CD14-positive monocyte (primary cell): Measurements from ENCODE around the gene RGMB. TPM values are rescaled to one million over a fixed set of nuclear protein-coding genes. Genes with fewer than 3 reads are reported as not detected.
A peak's percentile ranks its signal among the peaks of the same experiment; 100 is the strongest.

ENCODE experiments used
- DNase-seq, 3 donors: peaks; one replicate each; pipeline ENCODE4 v3.0.0-alpha.2; 2011 to 2022
- H2AFZ ChIP-seq: 2 replicates; pipeline ENCODE4 v1.6.0; 2012; ENCODE audit warnings: mild to moderate bottlenecking, low read depth, low read length, inconsistent platforms; ENCODE audit not compliant: insufficient read depth, poor library complexity, severe bottlenecking
- H3K27ac ChIP-seq, 2 donors: 1 replicate in 1 of 2; 2 replicates in 1 of 2; pipeline ENCODE4 v1.5.1; 2012 to 2013; ENCODE audit warnings: low read length in 2 of 2, control low read depth in 1 of 2, inconsistent platforms in 1 of 2, low read depth in 1 of 2, mild to moderate bottlenecking in 1 of 2
- H3K27me3 ChIP-seq, 2 donors: one replicate each; pipeline versions ENCODE4 v1.6.0 to v1.6.1; 2011 to 2013; ENCODE audit warnings: low read length in 2 of 2; ENCODE audit not compliant: control insufficient read depth in 2 of 2, insufficient read depth in 2 of 2
- H3K36me3 ChIP-seq, 2 donors: replicated peaks in 1 of 2; 1 replicate in 1 of 2; 2 replicates in 1 of 2; pipeline versions ENCODE4 v1.5.1 to v1.6.1; 2012 to 2013; ENCODE audit warnings: low read length in 2 of 2, control low read depth in 1 of 2, inconsistent platforms in 1 of 2, mild to moderate bottlenecking in 1 of 2; ENCODE audit not compliant: insufficient read depth in 2 of 2, control insufficient read depth in 1 of 2
- H3K4me1 ChIP-seq, 2 donors: 1 replicate in 1 of 2; 2 replicates in 1 of 2; pipeline versions ENCODE4 v1.5.1 to v1.6.1; 2012 to 2013; ENCODE audit warnings: low read length in 2 of 2, control low read depth in 1 of 2, inconsistent platforms in 1 of 2, mild to moderate bottlenecking in 1 of 2, moderate library complexity in 1 of 2; ENCODE audit not compliant: insufficient read depth in 2 of 2, control insufficient read depth in 1 of 2
- H3K4me2 ChIP-seq: replicated peaks from 2 replicates; pipeline ENCODE3; 2012; ENCODE audit warnings: low read length, moderate library complexity, mild to moderate bottlenecking; ENCODE audit not compliant: poor library complexity, severe bottlenecking; ENCODE audit errors: extremely low read depth
- H3K4me3 ChIP-seq, 3 experiments: fragments of 200-600 bp in 1 of 3; sonication (generic) in 1 of 3; replicated peaks in 1 of 3; 1 replicate in 2 of 3; 2 replicates in 1 of 3; pipeline ENCODE4 v1.5.1; 2011 to 2013; ENCODE audit warnings: low read length in 3 of 3, mild to moderate bottlenecking in 3 of 3, control low read depth in 2 of 3, low read depth in 2 of 3, inconsistent platforms in 1 of 3, moderate library complexity in 1 of 3
- H3K79me2 ChIP-seq: 2 replicates; pipeline ENCODE4 v1.6.0; 2012; ENCODE audit warnings: mild to moderate bottlenecking, control low read depth, inconsistent platforms, low read length, moderate library complexity; ENCODE audit not compliant: insufficient read depth
- H3K9ac ChIP-seq: 2 replicates; pipeline ENCODE4 v1.6.0; 2017; ENCODE audit warnings: low read length, mild to moderate bottlenecking; ENCODE audit not compliant: insufficient read depth, poor library complexity, severe bottlenecking
- H3K9me3 ChIP-seq, 2 donors: replicated peaks in 1 of 2; 1 replicate in 1 of 2; 2 replicates in 1 of 2; pipeline versions ENCODE4 v1.5.1 to v1.6.1; 2012 to 2013; ENCODE audit warnings: low read length in 2 of 2, control low read depth in 1 of 2; ENCODE audit not compliant: control insufficient read depth in 1 of 2, insufficient read depth in 1 of 2
- H4K20me1 ChIP-seq: 2 replicates; pipeline ENCODE4 v1.6.0; 2012; ENCODE audit warnings: mild to moderate bottlenecking, low read length, control low read depth, moderate library complexity; ENCODE audit not compliant: insufficient read depth
- H3K27ac Mint-ChIP-seq, 7 donors: one replicate each; pipeline ENCODE4 v1.8.0; 2020; ENCODE audit warnings: mild to moderate bottlenecking in 7 of 7, mixed read lengths in 7 of 7, moderate library complexity in 6 of 7, inconsistent platforms in 2 of 7
- H3K27me3 Mint-ChIP-seq, 3 donors: one replicate each; pipeline ENCODE4 v1.8.0; 2021 to 2022; ENCODE audit warnings: low read depth in 3 of 3, mild to moderate bottlenecking in 3 of 3, mixed read lengths in 3 of 3, moderate library complexity in 3 of 3, inconsistent platforms in 1 of 3
- H3K36me3 Mint-ChIP-seq, 2 donors: one replicate each; pipeline ENCODE4 v1.8.0; 2020; ENCODE audit warnings: mixed read lengths in 2 of 2, inconsistent platforms in 1 of 2, mild to moderate bottlenecking in 1 of 2
- H3K4me1 Mint-ChIP-seq: one replicate; pipeline ENCODE4 v1.8.0; 2020; ENCODE audit warnings: mild to moderate bottlenecking, mixed read lengths
- H3K4me3 Mint-ChIP-seq, 2 donors: one replicate each; pipeline ENCODE4 v1.8.0; 2020; ENCODE audit warnings: mild to moderate bottlenecking in 2 of 2, mixed read lengths in 2 of 2, moderate library complexity in 1 of 2
- H3K9me3 Mint-ChIP-seq, 7 donors: one replicate each; pipeline ENCODE4 v1.8.0; 2020 to 2022; ENCODE audit warnings: mixed read lengths in 7 of 7, mild to moderate bottlenecking in 6 of 7, moderate library complexity in 6 of 7, inconsistent platforms in 2 of 7
- WGBS: methylation state at CpG from one replicate; pipeline ENCODE4 v1.1.5; 2013; ENCODE audit warnings: missing lambda C conversion rate; ENCODE audit not compliant: insufficient coverage; 5-methylcytosine and 5-hydroxymethylcytosine counted together
- intact Hi-C, 2 donors: fragments of 100-400 bp; cut with micrococcal nuclease; formaldehyde crosslinking; loops; one replicate each; pipeline versions ENCODE4 v1.15.0 to v1.15.1; 2023
- polyA plus RNA-seq, 3 donors: library from polyadenylated mRNA; depleted of rRNA in 1 of 3; unstranded in 2 of 3; stranded (reverse) in 1 of 3; fragments of 300-500 nt in 2 of 3; fragments of >200 nt in 1 of 3; fragmentation: Illumina TruSeq in 2 of 3; gene quantifications; 1 replicate in 2 of 3; 2 replicates in 1 of 3; pipeline ENCODE4 v1.2.3, GENCODE V29; 2012 to 2021
- TF ChIP-seq, protein P1 (sequence below): fragments of 200-600 bp; IDR thresholded peaks from one replicate; pipeline ENCODE4 v1.8.0; 2022; ENCODE audit warnings: antibody characterized with exemption, mild to moderate bottlenecking

The RGMB gene
- polyA plus RNA-seq, 3 donors, result 0.12 to 0.17 TPM; not detected in 1

GRCh38 chr5:98763001-98763630, 10.3 kb upstream of the RGMB start:
- no peak overlapping the region for H3K27ac ChIP-seq
- H3K36me3 Mint-ChIP-seq, result peaks cover 0 to 2% of the 10 kb centered on the region in 2 donors
- peaks cover 29 to 64% (median 41%) of the 10 kb centered on the region in 3 donors for H3K27me3 Mint-ChIP-seq
- intact Hi-C loops, result no loop called here
- H4K20me1 ChIP-seq, result no peaks in the 10 kb centered on the region
- H3K4me1 ChIP-seq, result peaks cover 1 to 2% of the 10 kb centered on the region in 2 donors
- H3K79me2 ChIP-seq, result no peaks in the 10 kb centered on the region
- no peak overlapping the region for H3K4me3 Mint-ChIP-seq
- H3K27me3 ChIP-seq, result peaks cover 32 to 57% of the 10 kb centered on the region in 2 donors
- TF ChIP-seq, protein P1, sequence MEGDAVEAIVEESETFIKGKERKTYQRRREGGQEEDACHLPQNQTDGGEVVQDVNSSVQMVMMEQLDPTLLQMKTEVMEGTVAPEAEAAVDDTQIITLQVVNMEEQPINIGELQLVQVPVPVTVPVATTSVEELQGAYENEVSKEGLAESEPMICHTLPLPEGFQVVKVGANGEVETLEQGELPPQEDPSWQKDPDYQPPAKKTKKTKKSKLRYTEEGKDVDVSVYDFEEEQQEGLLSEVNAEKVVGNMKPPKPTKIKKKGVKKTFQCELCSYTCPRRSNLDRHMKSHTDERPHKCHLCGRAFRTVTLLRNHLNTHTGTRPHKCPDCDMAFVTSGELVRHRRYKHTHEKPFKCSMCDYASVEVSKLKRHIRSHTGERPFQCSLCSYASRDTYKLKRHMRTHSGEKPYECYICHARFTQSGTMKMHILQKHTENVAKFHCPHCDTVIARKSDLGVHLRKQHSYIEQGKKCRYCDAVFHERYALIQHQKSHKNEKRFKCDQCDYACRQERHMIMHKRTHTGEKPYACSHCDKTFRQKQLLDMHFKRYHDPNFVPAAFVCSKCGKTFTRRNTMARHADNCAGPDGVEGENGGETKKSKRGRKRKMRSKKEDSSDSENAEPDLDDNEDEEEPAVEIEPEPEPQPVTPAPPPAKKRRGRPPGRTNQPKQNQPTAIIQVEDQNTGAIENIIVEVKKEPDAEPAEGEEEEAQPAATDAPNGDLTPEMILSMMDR, result no peak
- WGBS, result 90% methylated on average over 5 of the region's 6 CpGs
- no peak for DNase-seq
- H3K9ac ChIP-seq, result no peak overlapping the region
- H3K9me3 ChIP-seq, result no peaks in the 10 kb centered on the region
- H3K4me2 ChIP-seq, result no peak overlapping the region
- no peaks in the 10 kb centered on the region for H3K36me3 ChIP-seq
- peaks cover 3% of the 10 kb centered on the region for H3K4me1 Mint-ChIP-seq
- H3K27ac Mint-ChIP-seq, result no peak overlapping the region
- H3K9me3 Mint-ChIP-seq, result peaks cover 0 to 15% (median 3%) of the 10 kb centered on the region in 7 donors
- no peak overlapping the region for H3K4me3 ChIP-seq
- no peak overlapping the region for H2AFZ ChIP-seq

DNA sequence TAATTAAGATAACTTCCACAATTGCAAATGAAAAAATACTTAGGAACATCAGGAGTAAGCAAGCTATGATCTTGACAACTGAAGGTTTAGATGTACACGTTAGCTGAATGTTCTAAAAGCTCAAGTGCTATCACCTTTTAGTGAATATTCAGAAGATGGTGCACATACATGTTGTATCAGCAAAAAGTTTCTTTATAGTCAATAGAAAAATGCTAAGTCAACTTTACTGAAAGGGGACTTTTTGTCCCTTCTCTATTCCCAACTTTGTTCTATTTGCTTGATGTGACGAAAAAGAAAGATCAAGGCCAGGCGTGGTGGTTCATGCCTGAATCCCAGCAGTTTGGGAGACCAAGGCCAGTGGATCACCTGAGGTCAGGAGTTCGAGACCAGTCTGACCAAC, 7.6 kb upstream of the RGMB start:
- H3K4me1 Mint-ChIP-seq, result peaks cover 25% of the 10 kb centered on the region

More for the DNA sequence above, 7.6 kb upstream of the RGMB start:
- WGBS, result 88% methylated on average over 3 of the region's 4 CpGs
- peak overlapping the region in 1 of 2 donors; percentile 55 for H3K4me3 Mint-ChIP-seq
- peaks cover 0 to 35% (median 15%) of the 10 kb centered on the region in 7 donors for H3K9me3 Mint-ChIP-seq
- H3K27me3 ChIP-seq, result peaks cover 48 to 75% of the 10 kb centered on the region in 2 donors
- peaks cover 3 to 10% of the 10 kb centered on the region in 2 donors for H3K36me3 Mint-ChIP-seq
- no peak overlapping the region for H3K9ac ChIP-seq
- no peaks in the 10 kb centered on the region for H3K36me3 ChIP-seq
- peaks cover 50 to 80% (median 64%) of the 10 kb centered on the region in 3 donors for H3K27me3 Mint-ChIP-seq
- no peaks in the 10 kb centered on the region for H3K79me2 ChIP-seq
- H4K20me1 ChIP-seq, result no peaks in the 10 kb centered on the region
- H3K27ac ChIP-seq, result no peak overlapping the region
- H3K4me2 ChIP-seq, result no peak overlapping the region
- peaks cover 27 to 29% of the 10 kb centered on the region in 2 donors for H3K4me1 ChIP-seq
- intact Hi-C loops, result no loop called here
- no peak for DNase-seq
- no peak overlapping the region for H3K27ac Mint-ChIP-seq
- TF ChIP-seq, protein P1, result no peak
- H2AFZ ChIP-seq, result no peak overlapping the region
- H3K4me3 ChIP-seq, result no peak overlapping the region
- H3K9me3 ChIP-seq, result no peaks in the 10 kb centered on the region
